Prostate gland (tissue), 2 donors: ENCODE measurements around the gene GATD1. TPM values are rescaled to one million over a fixed set of nuclear protein-coding genes. Genes with fewer than 3 reads are reported as not detected.
A peak's percentile ranks its signal among the peaks of the same experiment; 100 is the strongest.

ENCODE experiments used
- DNase-seq: peaks from one replicate; pipeline ENCODE4 v3.0.0-alpha.2; 2019; ENCODE audit warnings: low spot score
- H3K27ac ChIP-seq, 2 donors: fragments of 200-600 bp; sonication (generic); 2 replicates each; pipeline ENCODE4 v1.5.1; 2017 to 2019
- H3K27me3 ChIP-seq: fragments of 200-600 bp; sonication (generic); replicated peaks from 2 replicates; pipeline ENCODE4 v1.5.1; 2019; ENCODE audit not compliant: insufficient read depth
- H3K36me3 ChIP-seq, 2 donors: fragments of 200-600 bp; sonication (generic); 1 replicate in 1 of 2; 2 replicates in 1 of 2; pipeline versions ENCODE4 v1.5.1 to v1.8.1; 2017 to 2019
- H3K4me1 ChIP-seq: fragments of 200-600 bp; sonication (generic); replicated peaks from 2 replicates; pipeline ENCODE4 v1.5.1; 2019
- H3K4me3 ChIP-seq, 2 donors: fragments of 200-600 bp; sonication (generic); 2 replicates each; pipeline ENCODE4 v1.5.1; 2017 to 2019
- H3K9me3 ChIP-seq: fragments of 200-600 bp; sonication (generic); 2 replicates; pipeline ENCODE4 v1.5.1; 2017
- POLR2A ChIP-seq: fragments of 450-650 bp; IDR thresholded peaks from one replicate; pipeline ENCODE4 v1.6.1; 2016; ENCODE audit warnings: antibody characterized with exemption, mild to moderate bottlenecking
- POLR2AphosphoS5 ChIP-seq: sonication (generic); formaldehyde crosslinking; IDR thresholded peaks from one replicate; pipeline ENCODE4 v1.6.1; 2017; ENCODE audit warnings: antibody characterized with exemption
- WGBS: methylation state at CpG from one replicate; pipeline ENCODE4 v1.1.5; 2018; 5-methylcytosine and 5-hydroxymethylcytosine counted together
- intact Hi-C: fragments of 100-400 bp; cut with DNase I; formaldehyde crosslinking; loops from one replicate; pipeline ENCODE4 v1.14.2; 2022
- total RNA-seq, 2 donors: library from RNA; depleted of rRNA; stranded (reverse); fragments of >200 nt; gene quantifications; one replicate each; pipeline ENCODE4 v1.1.0, GENCODE V29; 2016
- TF ChIP-seq, protein P1 (sequence below), 4 experiments: fragments of 200-600 bp in 2 of 4; fragments of 450-650 bp in 2 of 4; sonication (generic) in 2 of 4; IDR thresholded peaks; 1 replicate in 3 of 4; 2 replicates in 1 of 4; pipeline ENCODE4 v1.5.1; 2016 to 2019; ENCODE audit warnings: antibody characterized with exemption in 4 of 4, mild to moderate bottlenecking in 2 of 4, moderate library complexity in 2 of 4

Gene GATD1
- total RNA-seq, 2 donors from 2014 or later = 29.9 to 72.3 TPM

DNA sequence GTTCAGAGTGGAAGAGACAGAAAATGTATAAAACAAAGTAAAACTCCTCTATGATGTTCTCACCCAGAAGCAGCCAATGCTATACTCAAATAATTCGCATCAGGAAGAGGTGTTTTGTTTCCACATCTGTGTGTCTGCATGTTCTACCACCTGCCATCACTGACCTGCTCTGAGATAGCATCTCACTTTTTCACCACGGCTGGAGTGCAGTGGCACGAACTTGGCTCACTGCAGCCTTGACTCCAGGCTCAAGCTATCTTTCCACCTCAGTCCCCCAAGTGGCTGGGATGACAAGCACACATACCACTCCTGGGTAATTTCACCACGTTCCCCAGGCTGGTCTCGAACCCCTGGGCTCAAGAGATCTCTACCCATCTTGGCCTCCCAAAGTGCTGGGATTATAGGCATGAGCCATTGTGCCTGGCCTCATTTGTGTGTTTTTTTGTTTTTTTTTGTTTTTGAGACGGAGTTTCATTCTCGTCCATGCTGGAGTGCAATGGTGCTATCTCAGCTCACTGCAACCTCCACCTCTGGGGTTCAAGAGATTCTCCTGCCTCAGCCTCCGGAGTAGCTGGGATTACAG, 15.7 kb downstream of the GATD1 start:
- WGBS = 86% methylated on average over 8 of the region's 8 CpGs
- no peaks in the 10 kb centered on the region for H3K4me1 ChIP-seq
- H3K4me3 ChIP-seq = no peak overlapping the region
- no peak for DNase-seq
- TF ChIP-seq POLR2AphosphoS5 (no peak), POLR2A (no peak)
- TF ChIP-seq, protein P1, sequence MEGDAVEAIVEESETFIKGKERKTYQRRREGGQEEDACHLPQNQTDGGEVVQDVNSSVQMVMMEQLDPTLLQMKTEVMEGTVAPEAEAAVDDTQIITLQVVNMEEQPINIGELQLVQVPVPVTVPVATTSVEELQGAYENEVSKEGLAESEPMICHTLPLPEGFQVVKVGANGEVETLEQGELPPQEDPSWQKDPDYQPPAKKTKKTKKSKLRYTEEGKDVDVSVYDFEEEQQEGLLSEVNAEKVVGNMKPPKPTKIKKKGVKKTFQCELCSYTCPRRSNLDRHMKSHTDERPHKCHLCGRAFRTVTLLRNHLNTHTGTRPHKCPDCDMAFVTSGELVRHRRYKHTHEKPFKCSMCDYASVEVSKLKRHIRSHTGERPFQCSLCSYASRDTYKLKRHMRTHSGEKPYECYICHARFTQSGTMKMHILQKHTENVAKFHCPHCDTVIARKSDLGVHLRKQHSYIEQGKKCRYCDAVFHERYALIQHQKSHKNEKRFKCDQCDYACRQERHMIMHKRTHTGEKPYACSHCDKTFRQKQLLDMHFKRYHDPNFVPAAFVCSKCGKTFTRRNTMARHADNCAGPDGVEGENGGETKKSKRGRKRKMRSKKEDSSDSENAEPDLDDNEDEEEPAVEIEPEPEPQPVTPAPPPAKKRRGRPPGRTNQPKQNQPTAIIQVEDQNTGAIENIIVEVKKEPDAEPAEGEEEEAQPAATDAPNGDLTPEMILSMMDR (IDR thresholded peaks at IDR 0.05) = no peak
- H3K27me3 ChIP-seq = no peaks in the 10 kb centered on the region
- intact Hi-C loops = no loop called here
- no peak overlapping the region for H3K27ac ChIP-seq
- H3K9me3 ChIP-seq = no peaks in the 10 kb centered on the region
- peaks cover 12 to 31% of the 10 kb centered on the region in 2 donors for H3K36me3 ChIP-seq

DNA sequence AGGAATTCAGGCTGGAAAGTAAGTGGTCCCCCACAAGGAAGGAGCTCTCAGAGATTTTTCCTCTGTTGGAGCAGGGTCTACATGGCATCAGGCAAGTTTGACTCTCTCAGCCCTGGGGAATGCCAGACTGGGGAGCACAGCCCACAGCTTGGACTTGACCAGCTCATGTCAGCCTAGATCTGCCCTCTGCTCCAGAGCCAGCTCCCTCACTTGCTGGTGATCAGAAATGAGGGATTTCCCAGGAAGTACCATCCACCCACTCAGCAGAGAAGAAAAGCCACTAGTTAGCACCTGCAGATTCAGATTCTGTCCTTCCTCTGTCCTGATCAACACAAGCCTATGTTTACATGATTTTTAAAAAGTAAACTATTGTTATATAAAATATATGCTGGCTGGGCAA, 17.1 kb downstream of the GATD1 start:
- H3K27me3 ChIP-seq = no peaks in the 10 kb centered on the region
- H3K36me3 ChIP-seq = peaks cover 12 to 31% of the 10 kb centered on the region in 2 donors
- intact Hi-C loops = no loop called here

DNA sequence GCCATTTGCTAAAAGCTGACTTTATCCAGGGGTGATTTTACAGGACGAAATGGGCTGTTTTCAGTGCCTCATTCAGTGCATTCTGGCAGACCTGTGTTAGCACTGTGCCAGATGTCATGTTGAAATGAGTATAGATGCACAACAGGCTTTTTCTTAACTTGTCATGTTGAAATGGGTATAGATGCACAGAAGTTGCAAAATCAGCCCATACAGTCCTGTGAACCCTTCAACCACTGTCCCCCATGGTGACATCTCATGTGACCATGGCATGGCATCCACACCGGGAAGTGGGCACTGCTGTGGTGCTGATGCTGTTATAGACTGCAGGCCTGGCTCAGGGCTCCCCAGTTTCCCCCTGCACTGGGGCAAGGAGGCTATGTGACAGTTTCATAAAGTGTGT, 27.6 kb downstream of the GATD1 start:
- intact Hi-C loops = no loop called here
- no peak for DNase-seq
- Histone ChIP-seq H3K4me1 (no peaks in the 10 kb centered on the region), H3K27ac (no peak overlapping the region), H3K27me3 (no peaks in the 10 kb centered on the region), H3K36me3 (no peaks in the 10 kb centered on the region), H3K4me3 (no peak overlapping the region), H3K9me3 (no peaks in the 10 kb centered on the region)
- 46% methylated on average over 2 of the region's 2 CpGs for WGBS
- TF ChIP-seq, protein P1 (IDR thresholded peaks at IDR 0.05) = no peak
- no peak for TF ChIP-seq POLR2AphosphoS5
- TF ChIP-seq POLR2A = no peak

More for the DNA sequence above, 17.1 kb downstream of the GATD1 start:
- H3K9me3 ChIP-seq = no peaks in the 10 kb centered on the region
- no peak overlapping the region for H3K4me3 ChIP-seq
- H3K27ac ChIP-seq = no peak overlapping the region
- H3K4me1 ChIP-seq = no peaks in the 10 kb centered on the region
- DNase-seq = no peak
- TF ChIP-seq POLR2AphosphoS5 (no peak), POLR2A (no peak)
- TF ChIP-seq, protein P1 (IDR thresholded peaks at IDR 0.05) = no peak

DNA sequence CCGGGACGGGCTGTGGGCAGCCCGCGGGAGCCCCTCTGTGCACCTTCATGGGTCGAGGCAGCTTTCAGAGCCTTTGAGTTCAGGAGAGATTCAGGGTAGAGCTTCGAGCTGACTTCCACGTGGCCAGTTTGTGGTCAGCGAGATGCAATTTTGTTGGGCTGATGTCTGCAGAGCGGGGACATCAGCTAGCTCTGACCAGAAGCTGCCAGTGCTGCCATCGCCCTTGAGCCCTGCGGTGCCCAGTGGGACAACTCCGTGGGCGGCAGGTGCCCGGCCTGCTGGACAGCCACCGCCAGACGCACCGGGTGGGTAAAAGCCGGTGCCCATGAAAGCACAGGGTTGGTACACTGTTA, 29.3 kb downstream of the GATD1 start:
- peak overlapping the region; percentile 84 to 91 for H3K27ac ChIP-seq
- TF ChIP-seq, protein P1 (IDR thresholded peaks at IDR 0.05) = no peak
- TF ChIP-seq POLR2AphosphoS5 = no peak
- TF ChIP-seq POLR2A = no peak
- 9% methylated on average over 14 of the region's 18 CpGs for WGBS

More for the DNA sequence above, 29.3 kb downstream of the GATD1 start:
- Histone ChIP-seq H3K36me3 (no peaks in the 10 kb centered on the region), H3K27me3 (no peaks in the 10 kb centered on the region), H3K9me3 (no peaks in the 10 kb centered on the region), H3K4me3 (peak overlapping the region; percentile 96 to 100), H3K4me1 (no peaks in the 10 kb centered on the region)
- intact Hi-C loops = no loop called here
- no peak for DNase-seq
